Nephron progenitor cell (in vitro differentiated cells): ENCODE results near the gene HCN1.

Experiments
- DNase-seq: peaks from one replicate; pipeline ENCODE4 v3.0.0; 2021
- H3K27ac Mint-ChIP-seq: 2 replicates; pipeline ENCODE4 v1.8.0; 2021; ENCODE audit warnings: mild to moderate bottlenecking, moderate library complexity, mixed read lengths
- H3K27me3 Mint-ChIP-seq: 2 replicates; pipeline ENCODE4 v1.8.0; 2021; ENCODE audit warnings: mild to moderate bottlenecking, low read depth, mixed read lengths; ENCODE audit not compliant: poor library complexity
- H3K36me3 Mint-ChIP-seq: 2 replicates; pipeline ENCODE4 v1.8.0; 2021; ENCODE audit warnings: low read depth, mixed read lengths
- H3K4me1 Mint-ChIP-seq: 2 replicates; pipeline ENCODE4 v1.8.0; 2021; ENCODE audit warnings: mixed read lengths
- H3K4me3 Mint-ChIP-seq: 2 replicates; pipeline ENCODE4 v1.8.0; 2021; ENCODE audit warnings: mild to moderate bottlenecking, moderate library complexity, mixed read lengths
- H3K9me3 Mint-ChIP-seq: 2 replicates; pipeline ENCODE4 v1.8.0; 2021; ENCODE audit warnings: mild to moderate bottlenecking, moderate library complexity, mixed read lengths
- CTCF ChIP-seq: fragments of 200-600 bp; sonication (generic); IDR thresholded peaks from 2 replicates; pipeline ENCODE4 v1.5.0; 2021; ENCODE audit warnings: antibody characterized with exemption

HCN1 gene

GRCh38 chr5:45274241-45274640 lies 421.9 kb downstream of the HCN1 start:
- no peak for DNase-seq
- H3K4me1 Mint-ChIP-seq: no peaks in the 10 kb centered on the region
- no peaks in the 10 kb centered on the region for H3K27me3 Mint-ChIP-seq
- no peak overlapping the region for H3K27ac Mint-ChIP-seq
- H3K36me3 Mint-ChIP-seq: no peaks in the 10 kb centered on the region
- H3K4me3 Mint-ChIP-seq: no peak overlapping the region
- TF ChIP-seq CTCF: no peak
- no peaks in the 10 kb centered on the region for H3K9me3 Mint-ChIP-seq

- no peak for TF ChIP-seq CTCF
- no peak overlapping the region for H3K4me3 Mint-ChIP-seq
- H3K4me1 Mint-ChIP-seq: no peaks in the 10 kb centered on the region
- no peaks in the 10 kb centered on the region for H3K27me3 Mint-ChIP-seq
- no peak overlapping the region for H3K27ac Mint-ChIP-seq
- no peaks in the 10 kb centered on the region for H3K9me3 Mint-ChIP-seq
- H3K36me3 Mint-ChIP-seq: no peaks in the 10 kb centered on the region
- DNase-seq: no peak
Observed at GRCh38 chr5:45271626-45272025, 424.6 kb downstream of the HCN1 start.

GRCh38 chr5:45264447-45264846 lies 431.7 kb downstream of the HCN1 start:
- no peak overlapping the region for H3K27ac Mint-ChIP-seq
- H3K9me3 Mint-ChIP-seq: no peaks in the 10 kb centered on the region
- no peak for TF ChIP-seq CTCF

GRCh38 chr5:45262061-45262590 lies 434.1 kb downstream of the HCN1 start:
- Mint-ChIP-seq H3K9me3 (no peaks in the 10 kb centered on the region), H3K27me3 (no peaks in the 10 kb centered on the region), H3K4me1 (no peaks in the 10 kb centered on the region), H3K4me3 (no peak overlapping the region), H3K36me3 (no peaks in the 10 kb centered on the region), H3K27ac (peak overlapping the region; percentile 36)
- DNase-seq: no peak
- TF ChIP-seq CTCF: no peak

More at GRCh38 chr5:45264447-45264846, 431.7 kb downstream of the HCN1 start:
- no peaks in the 10 kb centered on the region for H3K4me1 Mint-ChIP-seq
- no peak overlapping the region for H3K4me3 Mint-ChIP-seq
- no peaks in the 10 kb centered on the region for H3K36me3 Mint-ChIP-seq
- no peak for DNase-seq
- H3K27me3 Mint-ChIP-seq: no peaks in the 10 kb centered on the region

GRCh38 chr5:45261125-45261524 lies 435.1 kb downstream of the HCN1 start:
- Mint-ChIP-seq H3K27me3 (no peaks in the 10 kb centered on the region), H3K4me1 (no peaks in the 10 kb centered on the region), H3K36me3 (no peaks in the 10 kb centered on the region), H3K27ac (no peak overlapping the region), H3K4me3 (no peak overlapping the region), H3K9me3 (no peaks in the 10 kb centered on the region)
- no peak for DNase-seq
- no peak for TF ChIP-seq CTCF

- Mint-ChIP-seq H3K27ac (no peak overlapping the region), H3K4me1 (no peaks in the 10 kb centered on the region), H3K9me3 (no peaks in the 10 kb centered on the region), H3K36me3 (no peaks in the 10 kb centered on the region), H3K27me3 (no peaks in the 10 kb centered on the region), H3K4me3 (no peak overlapping the region)
- DNase-seq: no peak
- no peak for TF ChIP-seq CTCF
Observed at GRCh38 chr5:45260292-45260691, 435.9 kb downstream of the HCN1 start.
